ENCODE data around the gene CTBP2. TPM values are rescaled to one million over a fixed set of nuclear protein-coding genes. Genes with fewer than 3 reads are reported as not detected.

The CTBP2 gene
- total and polyA plus RNA-seq, 2 donors from 2014 or later: 33.1 to 111 TPM

DNA sequence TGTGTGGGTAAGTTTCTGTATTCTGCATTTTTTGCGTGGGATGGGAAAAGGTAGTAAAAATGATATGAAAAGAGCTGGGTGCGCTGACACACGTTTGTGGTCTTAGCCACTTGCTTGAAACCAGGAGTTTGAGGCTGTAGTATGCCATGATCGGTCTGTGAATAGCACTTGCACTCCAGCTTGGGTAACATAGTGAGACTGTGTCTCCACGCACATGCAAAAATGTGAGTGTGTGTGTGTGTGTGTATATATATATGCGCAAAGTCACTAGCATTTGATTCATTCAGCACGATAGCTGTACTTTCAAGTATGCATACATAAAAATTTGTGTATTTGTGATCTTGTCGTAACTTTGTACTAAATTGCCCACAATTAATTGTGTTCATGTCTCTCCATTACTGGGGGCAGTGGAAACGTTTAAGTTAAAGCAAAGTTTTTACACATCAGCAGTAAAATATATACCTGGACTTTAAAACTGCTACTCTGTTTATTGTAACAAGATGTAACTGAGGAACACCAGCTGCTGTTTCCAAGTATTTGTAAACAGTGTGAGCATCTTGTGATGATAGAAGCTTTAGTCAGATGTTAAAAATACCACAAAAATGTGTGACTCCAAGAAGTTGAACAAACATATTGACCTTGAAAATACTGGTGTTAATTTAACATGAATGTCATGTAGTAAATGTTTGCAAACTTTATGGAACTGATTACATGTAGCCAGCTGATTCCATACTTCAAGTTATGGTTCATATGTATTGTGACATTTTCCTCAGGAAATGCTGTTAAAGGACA, 216.9 kb downstream of the CTBP2 start:
- H3K4me1 ChIP-seq (ENCODE audit: control insufficient read depth in 2 of 3, insufficient read depth in 2 of 3, low read depth in 1 of 3, low read length in 3 of 3): peaks cover 0 to 11% (median 5%) of the 10 kb centered on the region in 3 donors
- H3K9ac ChIP-seq (ENCODE audit: low read length in 3 of 3): no peak overlapping the region
- DNase-seq: peak in 1 of 5 donors; percentile 57
- H3K36me3 ChIP-seq (ENCODE audit: control insufficient read depth in 2 of 3, insufficient read depth in 3 of 3, low read length in 3 of 3): no peaks in the 10 kb centered on the region
- H3K27me3 ChIP-seq (ENCODE audit: control insufficient read depth, insufficient read depth, low read length): no peaks in the 10 kb centered on the region
- TF ChIP-seq CTCF (IDR thresholded peaks at IDR 0.05; ENCODE audit: borderline replicate concordance, extremely low read depth, insufficient read depth): no peak
- no peak for FAIRE-seq
- no peak overlapping the region for H3K27ac ChIP-seq (ENCODE audit: low read depth in 2 of 2, low read length in 2 of 2)
- H3K9me3 ChIP-seq (ENCODE audit: control insufficient read depth in 2 of 3, insufficient read depth in 1 of 3, low read length in 3 of 3): no peaks in the 10 kb centered on the region
- intact Hi-C loops (cut with DNase I): no loop called here
- no peak overlapping the region for H3K4me3 ChIP-seq (ENCODE audit: low read length in 3 of 3)

DNA sequence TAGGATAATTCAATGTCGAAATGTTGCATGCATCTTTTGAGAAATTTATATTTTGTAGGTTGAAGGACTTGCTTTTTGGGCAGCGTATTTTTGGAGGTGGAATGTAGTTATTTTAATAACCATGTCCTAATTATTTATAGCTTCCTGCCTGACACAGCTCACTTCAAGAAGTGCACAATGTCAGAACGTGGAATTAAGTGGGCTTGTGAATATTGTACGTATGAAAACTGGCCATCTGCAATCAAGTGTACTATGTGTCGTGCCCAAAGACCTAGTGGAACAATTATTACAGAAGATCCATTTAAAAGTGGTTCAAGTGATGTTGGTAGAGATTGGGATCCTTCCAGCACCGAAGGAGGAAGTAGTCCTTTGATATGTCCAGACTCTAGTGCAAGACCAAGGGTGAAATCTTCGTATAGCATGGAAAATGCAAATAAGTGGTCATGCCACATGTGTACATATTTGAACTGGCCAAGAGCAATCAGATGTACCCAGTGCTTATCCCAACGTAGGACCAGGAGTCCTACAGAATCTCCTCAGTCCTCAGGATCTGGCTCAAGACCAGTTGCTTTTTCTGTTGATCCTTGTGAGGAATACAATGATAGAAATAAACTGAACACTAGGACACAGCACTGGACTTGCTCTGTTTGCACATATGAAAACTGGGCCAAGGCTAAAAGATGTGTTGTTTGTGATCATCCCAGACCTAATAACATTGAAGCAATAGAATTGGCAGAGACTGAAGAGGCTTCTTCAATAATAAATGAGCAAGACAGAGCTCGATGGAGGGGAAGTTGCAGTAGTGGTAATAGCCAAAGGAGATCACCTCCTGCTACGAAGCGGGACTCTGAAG, 217.8 kb downstream of the CTBP2 start:
- FAIRE-seq: no peak
- no peaks in the 10 kb centered on the region for H3K36me3 ChIP-seq (ENCODE audit: control insufficient read depth in 2 of 3, insufficient read depth in 3 of 3, low read length in 3 of 3)
- H3K27me3 ChIP-seq (ENCODE audit: control insufficient read depth, insufficient read depth, low read length): no peaks in the 10 kb centered on the region
- DNase-seq: no peak
- intact Hi-C loops (cut with DNase I): no loop called here
- H3K9ac ChIP-seq (ENCODE audit: low read length in 3 of 3): no peak overlapping the region
- peaks cover 0 to 11% (median 5%) of the 10 kb centered on the region in 3 donors for H3K4me1 ChIP-seq (ENCODE audit: control insufficient read depth in 2 of 3, insufficient read depth in 2 of 3, low read depth in 1 of 3, low read length in 3 of 3)
- no peak overlapping the region for H3K4me3 ChIP-seq (ENCODE audit: low read length in 3 of 3)
- TF ChIP-seq CTCF (IDR thresholded peaks at IDR 0.05; ENCODE audit: borderline replicate concordance, extremely low read depth, insufficient read depth): no peak
- H3K9me3 ChIP-seq (ENCODE audit: control insufficient read depth in 2 of 3, insufficient read depth in 1 of 3, low read length in 3 of 3): no peaks in the 10 kb centered on the region
- H3K27ac ChIP-seq (ENCODE audit: low read depth in 2 of 2, low read length in 2 of 2): no peak overlapping the region

GRCh38 chr10:124941823-124942222, 218.5 kb downstream of the CTBP2 start, which contains the start of gene ZRANB1:
ZRANB1 (plus strand) TSS chr10:124942123; CDS start chr10:124942494, 371 bp downstream.
- Histone ChIP-seq H3K36me3 (ENCODE audit: control insufficient read depth in 2 of 3, insufficient read depth in 3 of 3, low read length in 3 of 3) (no peaks in the 10 kb centered on the region), H3K27me3 (ENCODE audit: control insufficient read depth, insufficient read depth, low read length) (no peaks in the 10 kb centered on the region), H3K27ac (ENCODE audit: low read depth in 2 of 2, low read length in 2 of 2) (no peak within 1 kb of the TSS), H3K9me3 (ENCODE audit: control insufficient read depth in 2 of 3, insufficient read depth in 1 of 3, low read length in 3 of 3) (no peaks in the 10 kb centered on the region), H3K4me1 (ENCODE audit: control insufficient read depth in 2 of 3, insufficient read depth in 2 of 3, low read depth in 1 of 3, low read length in 3 of 3) (peaks cover 0 to 7% (median 5%) of the 10 kb centered on the region in 3 donors), H3K4me3 (ENCODE audit: low read length in 3 of 3) (no peak within 1 kb of the TSS), H3K9ac (ENCODE audit: low read length in 3 of 3) (no peak within 1 kb of the TSS)
- intact Hi-C loops (cut with DNase I): no loop called here
- DNase-seq (no peak), FAIRE-seq (no peak)
- TF ChIP-seq CTCF (IDR thresholded peaks at IDR 0.05; ENCODE audit: borderline replicate concordance, extremely low read depth, insufficient read depth): no peak

Data from kidney (tissue), 14 donors.